ENCODE results near the gene SMU1.

SMU1 gene

GRCh38 chr9:33082538-33083326 lies 6.3 kb upstream of the SMU1 start:
- in situ Hi-C loops (cut with MboI; ENCODE audit: low pct_unique_long_range_greater_than_20kb, low sequenced_read_pairs, unreplicated experiment) = loop anchor here (5.0 kb wide), 1 partner anchor 140 kb away; no protein-coding TSS in a partner anchor
- no peak for DNase-seq (ENCODE audit: low spot score)
- no peak for TF ChIP-seq CTCF (IDR thresholded peaks at IDR 0.05; ENCODE audit: extremely low read depth, insufficient read depth, missing control alignments)

- TF ChIP-seq CTCF (IDR thresholded peaks at IDR 0.05; ENCODE audit: extremely low read depth, insufficient read depth, missing control alignments) = no peak
- in situ Hi-C loops (cut with MboI; ENCODE audit: low pct_unique_long_range_greater_than_20kb, low sequenced_read_pairs, unreplicated experiment) = loop anchor here (5.0 kb wide), 1 partner anchor 140 kb away; no protein-coding TSS in a partner anchor
- no peak for DNase-seq (ENCODE audit: low spot score)
These were observed 5.7 kb upstream of the SMU1 start for GRCh38 chr9:33082128-33082527.

- peak; percentile 78 for DNase-seq (ENCODE audit: low spot score)
- TF ChIP-seq CTCF (IDR thresholded peaks at IDR 0.05; ENCODE audit: extremely low read depth, insufficient read depth, missing control alignments) = peak; percentile 73
- in situ Hi-C loops (cut with MboI; ENCODE audit: low pct_unique_long_range_greater_than_20kb, low sequenced_read_pairs, unreplicated experiment) = loop anchor here (5.0 kb wide), 1 partner anchor 141 kb away; no protein-coding TSS in a partner anchor
These were observed 4.8 kb upstream of the SMU1 start for GRCh38 chr9:33081128-33081851.

GRCh38 chr9:33080534-33080933 lies 4.1 kb upstream of the SMU1 start:
- DNase-seq (ENCODE audit: low spot score) = no peak
- TF ChIP-seq CTCF (IDR thresholded peaks at IDR 0.05; ENCODE audit: extremely low read depth, insufficient read depth, missing control alignments) = no peak
- in situ Hi-C loops (cut with MboI; ENCODE audit: low pct_unique_long_range_greater_than_20kb, low sequenced_read_pairs, unreplicated experiment) = loop anchor here (5.0 kb wide), 1 partner anchor 142 kb away; no protein-coding TSS in a partner anchor

GRCh38 chr9:33068991-33069390 lies 7.5 kb downstream of the SMU1 start:
- in situ Hi-C loops (cut with MboI; ENCODE audit: low pct_unique_long_range_greater_than_20kb, low sequenced_read_pairs, unreplicated experiment) = no loop called here

More at GRCh38 chr9:33068991-33069390, 7.5 kb downstream of the SMU1 start:
- no peak for TF ChIP-seq CTCF (IDR thresholded peaks at IDR 0.05; ENCODE audit: extremely low read depth, insufficient read depth, missing control alignments)
- DNase-seq (ENCODE audit: low spot score) = no peak
